ENCODE data around the gene NEURL3.

NEURL3 gene

DNA sequence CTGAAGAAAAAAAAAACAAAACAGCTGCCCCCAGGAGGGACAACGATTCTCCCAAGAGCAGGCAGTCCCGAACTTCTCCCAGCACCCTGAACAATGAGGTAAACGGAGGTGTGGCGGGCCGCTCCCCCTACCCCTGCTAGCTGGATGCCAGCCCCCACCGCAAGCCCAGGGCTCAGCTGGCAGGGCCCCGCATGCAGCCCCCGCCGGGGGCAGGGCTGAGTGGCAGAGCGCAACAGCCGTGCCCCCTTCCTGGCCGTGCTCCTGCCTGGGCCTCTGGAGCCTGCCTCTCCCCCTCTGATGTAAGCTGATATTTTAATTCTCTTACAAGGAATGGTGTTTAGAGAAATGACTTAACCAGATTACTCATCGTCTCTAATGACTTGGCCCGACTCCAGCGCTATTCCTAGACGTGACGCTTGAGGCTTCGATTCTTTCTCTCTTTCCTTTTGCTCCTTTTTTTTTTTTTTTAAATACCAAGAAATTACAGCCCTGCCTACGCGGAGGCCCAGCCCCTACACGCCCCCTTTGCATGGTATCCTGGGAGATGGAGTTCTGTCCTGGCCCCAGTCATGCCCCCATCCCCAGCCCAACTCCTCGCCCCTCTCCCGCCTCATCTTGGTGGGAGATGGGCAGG lies 26.8 kb upstream of the NEURL3 start:
- DNase-seq: peak; percentile 97 to 99 (median 99)
- Histone ChIP-seq H3K9me3 (ENCODE audit: control extremely low read depth in 1 of 5, control insufficient read depth in 4 of 5, insufficient read depth in 2 of 5, low read depth in 1 of 5, low read length in 4 of 5) (no peaks in the 10 kb centered on the region), H3K4me3 (ENCODE audit: control insufficient read depth in 1 of 7, extremely low read depth in 1 of 7, insufficient read depth in 4 of 7, low read depth in 2 of 7, low read length in 6 of 7) (peak overlapping the region in 5 of 7 experiments; percentile 35 to 66 (median 54)), H3K27ac (ENCODE audit: insufficient read depth in 1 of 2, low read depth in 1 of 2, low read length in 2 of 2, poor library complexity in 1 of 2, severe bottlenecking in 2 of 2) (peak overlapping the region in 1 of 2 experiments; percentile 75), H3K36me3 (ENCODE audit: control insufficient read depth in 4 of 4, insufficient read depth in 4 of 4, low read length in 3 of 4) (no peaks in the 10 kb centered on the region), H3K4me1 (ENCODE audit: control extremely low read depth in 1 of 4, control insufficient read depth in 4 of 4, insufficient read depth in 4 of 4, low read length in 3 of 4) (peaks cover 19 to 91% (median 85%) of the 10 kb centered on the region in 4 experiments), H3K27me3 (replicated peaks in 2 of 5; ENCODE audit: control insufficient read depth in 4 of 5, insufficient read depth in 5 of 5, low read length in 4 of 5) (no peaks in the 10 kb centered on the region)
- WGBS (ENCODE audit: insufficient coverage): 2% methylated on average over 17 of the region's 23 CpGs
- ChIA-PET CTCF (interaction anchor here (0.8 to 20.2 kb wide), 2 partner anchors 16 to 17 kb away, joined by 4 to 429 read pairs; partner anchors contain the start of gene ARID5A), POLR2A (interaction anchor here (0.6 to 1.3 kb wide), 5 partner anchors 10 to 1924 kb away, joined by 3 to 6 read pairs (median 4); no protein-coding TSS in a partner anchor)

DNA sequence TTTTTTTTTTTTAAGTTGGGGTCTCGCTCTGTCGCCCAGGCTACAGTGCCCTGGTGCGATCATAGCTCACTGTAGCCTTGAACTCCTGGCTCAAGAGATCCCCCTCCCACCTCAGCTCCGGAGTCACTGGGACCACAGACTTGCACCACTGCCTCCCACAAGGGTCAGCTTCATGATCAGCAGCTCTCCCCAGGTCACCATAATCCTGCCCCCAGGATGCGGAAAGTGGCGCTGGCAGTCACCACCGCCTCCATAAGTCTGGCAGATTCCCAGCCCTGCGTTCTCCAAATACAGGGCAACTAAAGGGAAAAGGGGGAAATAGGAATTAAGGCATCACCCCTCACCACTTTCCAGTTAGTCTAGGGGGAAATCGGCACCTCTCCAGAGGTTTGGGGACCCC lies 26.2 kb upstream of the NEURL3 start:
- peak overlapping the region in 1 of 2 experiments; percentile 75 for H3K27ac ChIP-seq (ENCODE audit: insufficient read depth in 1 of 2, low read depth in 1 of 2, low read length in 2 of 2, poor library complexity in 1 of 2, severe bottlenecking in 2 of 2)
- DNase-seq: no peak
- no peaks in the 10 kb centered on the region for H3K36me3 ChIP-seq (ENCODE audit: control insufficient read depth in 4 of 4, insufficient read depth in 4 of 4, low read length in 3 of 4)
- ChIA-PET CTCF (interaction anchor here (0.8 to 20.2 kb wide), 6 partner anchors 10 to 30 kb away, joined by 3 to 429 read pairs (median 4); partner anchors contain the start of gene ARID5A), POLR2A (interaction anchor here (0.7 to 1.3 kb wide), 3 partner anchors 11 to 1924 kb away, joined by 3 to 6 read pairs (median 4); no protein-coding TSS in a partner anchor)
- no peaks in the 10 kb centered on the region for H3K27me3 ChIP-seq (replicated peaks in 2 of 5; ENCODE audit: control insufficient read depth in 4 of 5, insufficient read depth in 5 of 5, low read length in 4 of 5)
- WGBS (ENCODE audit: insufficient coverage): 83% methylated on average over 6 of the region's 9 CpGs
- no peaks in the 10 kb centered on the region for H3K9me3 ChIP-seq (ENCODE audit: control extremely low read depth in 1 of 5, control insufficient read depth in 4 of 5, insufficient read depth in 2 of 5, low read depth in 1 of 5, low read length in 4 of 5)
- peak overlapping the region in 4 of 7 experiments; percentile 11 to 66 (median 48) for H3K4me3 ChIP-seq (ENCODE audit: control insufficient read depth in 1 of 7, extremely low read depth in 1 of 7, insufficient read depth in 4 of 7, low read depth in 2 of 7, low read length in 6 of 7)
- H3K4me1 ChIP-seq (ENCODE audit: control extremely low read depth in 1 of 4, control insufficient read depth in 4 of 4, insufficient read depth in 4 of 4, low read length in 3 of 4): peaks cover 19 to 97% (median 90%) of the 10 kb centered on the region in 4 experiments

DNA sequence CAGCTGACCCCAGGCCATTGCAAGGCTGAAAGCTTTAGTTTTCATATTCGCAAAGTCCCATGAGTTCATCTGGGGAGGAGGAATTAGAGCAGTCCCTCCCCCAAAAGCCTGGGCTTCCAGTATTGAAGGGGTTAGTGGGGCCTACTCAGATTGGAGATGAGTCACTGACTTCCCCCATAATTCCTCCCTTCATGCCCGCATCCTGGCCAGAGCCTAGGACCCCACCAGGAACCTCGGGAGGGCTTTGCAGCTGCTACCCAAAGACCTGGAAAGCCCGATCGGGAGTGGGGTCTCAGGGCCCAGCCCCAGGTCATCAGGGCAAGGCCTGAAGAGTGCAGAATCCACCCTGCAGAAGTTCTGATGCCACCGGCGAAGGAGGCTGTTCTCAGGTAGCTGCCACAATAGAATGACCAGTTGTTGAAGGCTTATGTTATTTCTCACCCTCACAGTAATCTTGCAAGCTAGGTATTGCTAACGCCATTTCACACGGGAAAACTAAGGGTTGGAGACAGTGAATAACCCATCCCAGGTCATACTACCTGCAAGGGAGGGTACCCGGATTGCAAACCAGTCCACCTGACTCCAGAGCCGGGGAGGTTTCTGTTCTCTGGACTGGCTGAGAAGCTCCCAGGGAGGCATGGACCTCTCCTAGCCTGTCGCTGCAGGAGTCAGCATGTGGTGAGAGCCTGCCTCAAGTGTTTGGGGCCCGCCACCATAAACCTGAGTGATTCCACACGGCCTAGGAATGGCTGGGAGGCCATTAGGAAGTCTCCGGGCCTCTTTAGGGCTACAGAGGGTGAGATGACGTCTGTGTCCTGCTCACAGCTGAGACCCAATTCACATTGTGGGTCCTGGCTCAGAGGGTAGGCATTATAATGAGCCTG lies 25.6 kb upstream of the NEURL3 start:
- peak in 2 of 3 donors; percentile 32 to 33 for DNase-seq
- Histone ChIP-seq H3K27ac (ENCODE audit: insufficient read depth in 1 of 2, low read depth in 1 of 2, low read length in 2 of 2, poor library complexity in 1 of 2, severe bottlenecking in 2 of 2) (no peak overlapping the region), H3K4me3 (ENCODE audit: control insufficient read depth in 1 of 7, extremely low read depth in 1 of 7, insufficient read depth in 4 of 7, low read depth in 2 of 7, low read length in 6 of 7) (peak overlapping the region in 1 of 7 experiments; percentile 11), H3K27me3 (replicated peaks in 2 of 5; ENCODE audit: control insufficient read depth in 4 of 5, insufficient read depth in 5 of 5, low read length in 4 of 5) (no peaks in the 10 kb centered on the region), H3K9me3 (ENCODE audit: control extremely low read depth in 1 of 5, control insufficient read depth in 4 of 5, insufficient read depth in 2 of 5, low read depth in 1 of 5, low read length in 4 of 5) (no peaks in the 10 kb centered on the region), H3K36me3 (ENCODE audit: control insufficient read depth in 4 of 4, insufficient read depth in 4 of 4, low read length in 3 of 4) (no peaks in the 10 kb centered on the region), H3K4me1 (ENCODE audit: control extremely low read depth in 1 of 4, control insufficient read depth in 4 of 4, insufficient read depth in 4 of 4, low read length in 3 of 4) (peaks cover 19 to 97% (median 87%) of the 10 kb centered on the region in 4 experiments)
- POLR2A ChIA-PET: interaction anchor here (1.3 to 4.6 kb wide), 2 partner anchors 8 to 24 kb away, joined by 3 to 88 read pairs; partner anchors contain the start of gene ARID5A
- CTCF ChIA-PET: interaction anchor here (0.9 to 20.2 kb wide), 6 partner anchors 9 to 233 kb away, joined by 3 to 429 read pairs (median 3); partner anchors contain the start of gene ARID5A
- WGBS (ENCODE audit: insufficient coverage): 87% methylated on average over 13 of the region's 16 CpGs

DNA sequence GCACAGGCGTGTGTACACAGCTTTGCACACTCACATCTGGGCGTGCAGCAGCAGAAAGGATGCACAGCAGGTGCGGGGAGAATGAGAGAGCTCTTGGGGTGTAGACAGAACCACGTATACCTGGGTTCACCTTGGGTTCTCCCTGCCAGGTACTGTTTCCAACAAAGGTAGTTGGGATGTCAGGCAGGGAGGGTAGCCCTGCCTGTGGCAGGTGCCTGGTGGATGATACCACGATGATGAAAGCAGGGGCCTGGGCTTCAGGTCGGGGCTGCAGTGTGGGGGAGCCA lies 24.9 kb upstream of the NEURL3 start:
- Histone ChIP-seq H3K27ac (ENCODE audit: insufficient read depth in 1 of 2, low read depth in 1 of 2, low read length in 2 of 2, poor library complexity in 1 of 2, severe bottlenecking in 2 of 2) (no peak overlapping the region), H3K9me3 (ENCODE audit: control extremely low read depth in 1 of 5, control insufficient read depth in 4 of 5, insufficient read depth in 2 of 5, low read depth in 1 of 5, low read length in 4 of 5) (no peaks in the 10 kb centered on the region), H3K27me3 (replicated peaks in 2 of 5; ENCODE audit: control insufficient read depth in 4 of 5, insufficient read depth in 5 of 5, low read length in 4 of 5) (no peaks in the 10 kb centered on the region), H3K36me3 (ENCODE audit: control insufficient read depth in 4 of 4, insufficient read depth in 4 of 4, low read length in 3 of 4) (no peaks in the 10 kb centered on the region), H3K4me1 (ENCODE audit: control extremely low read depth in 1 of 4, control insufficient read depth in 4 of 4, insufficient read depth in 4 of 4, low read length in 3 of 4) (peaks cover 19 to 92% (median 86%) of the 10 kb centered on the region in 4 experiments), H3K4me3 (ENCODE audit: control insufficient read depth in 1 of 7, extremely low read depth in 1 of 7, insufficient read depth in 4 of 7, low read depth in 2 of 7, low read length in 6 of 7) (no peak overlapping the region)
- ChIA-PET POLR2A (interaction anchor here (4.6 kb wide), 1 partner anchor 9 kb away, joined by 88 read pairs; the partner anchor contains the start of gene ARID5A), CTCF (interaction anchor here (1.0 to 20.2 kb wide), 4 partner anchors 18 to 233 kb away, joined by 3 to 429 read pairs (median 4); partner anchors contain the start of gene ARID5A)
- no peak for DNase-seq
- WGBS (ENCODE audit: insufficient coverage): 92% methylated on average over 5 of the region's 6 CpGs

DNA sequence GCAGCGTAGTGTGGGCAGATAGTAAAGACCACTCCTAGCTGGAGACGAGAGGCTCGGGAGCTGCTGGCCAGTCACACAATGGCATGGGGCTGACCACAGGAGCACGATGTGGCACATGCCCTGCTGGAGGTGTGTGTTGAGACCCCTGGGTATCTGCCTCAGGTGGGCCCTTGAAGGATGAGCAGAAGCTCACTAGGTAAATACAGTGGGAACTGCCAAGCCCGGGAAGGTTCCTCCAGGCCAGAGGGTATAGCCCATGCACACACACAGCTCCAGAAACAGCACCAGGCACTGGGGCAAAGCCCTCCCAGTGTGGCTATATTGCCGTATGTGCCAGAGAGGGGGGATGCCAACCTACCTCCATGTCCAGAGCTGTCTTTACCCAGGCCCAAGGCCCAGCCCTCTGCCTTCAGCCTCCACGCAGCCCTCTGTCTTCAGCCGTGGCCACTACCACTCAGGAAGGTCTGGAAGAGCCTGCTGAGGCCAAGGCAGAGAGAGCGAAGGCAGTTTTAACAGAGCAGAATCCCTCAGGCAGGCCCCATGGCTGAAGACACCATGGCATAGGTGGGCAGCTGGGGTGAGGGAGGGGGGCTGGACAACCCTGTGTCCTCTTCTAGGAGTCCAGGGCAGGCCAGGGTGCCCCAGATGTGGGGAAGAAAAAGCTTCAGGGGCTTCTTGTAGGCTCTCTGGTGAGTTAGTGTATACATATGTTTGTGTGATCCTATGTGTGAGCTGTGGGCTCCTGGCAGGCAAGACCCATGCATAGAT lies 24.4 kb upstream of the NEURL3 start:
- Histone ChIP-seq H3K27me3 (replicated peaks in 2 of 5; ENCODE audit: control insufficient read depth in 4 of 5, insufficient read depth in 5 of 5, low read length in 4 of 5) (no peaks in the 10 kb centered on the region), H3K4me1 (ENCODE audit: control extremely low read depth in 1 of 4, control insufficient read depth in 4 of 4, insufficient read depth in 4 of 4, low read length in 3 of 4) (peaks cover 18 to 87% (median 82%) of the 10 kb centered on the region in 4 experiments), H3K4me3 (ENCODE audit: control insufficient read depth in 1 of 7, extremely low read depth in 1 of 7, insufficient read depth in 4 of 7, low read depth in 2 of 7, low read length in 6 of 7) (no peak overlapping the region), H3K27ac (ENCODE audit: insufficient read depth in 1 of 2, low read depth in 1 of 2, low read length in 2 of 2, poor library complexity in 1 of 2, severe bottlenecking in 2 of 2) (no peak overlapping the region), H3K9me3 (ENCODE audit: control extremely low read depth in 1 of 5, control insufficient read depth in 4 of 5, insufficient read depth in 2 of 5, low read depth in 1 of 5, low read length in 4 of 5) (no peaks in the 10 kb centered on the region), H3K36me3 (ENCODE audit: control insufficient read depth in 4 of 4, insufficient read depth in 4 of 4, low read length in 3 of 4) (no peaks in the 10 kb centered on the region)
- 97% methylated on average over 7 of the region's 9 CpGs for WGBS (ENCODE audit: insufficient coverage)
- ChIA-PET POLR2A (interaction anchor here (0.6 to 4.6 kb wide), 3 partner anchors 9 to 88 kb away, joined by 3 to 88 read pairs (median 4); partner anchors contain the start of gene ARID5A), CTCF (interaction anchor here (1.1 to 20.2 kb wide), 6 partner anchors 11 to 271 kb away, joined by 3 to 429 read pairs (median 3); partner anchors contain the start of gene ARID5A)
- DNase-seq: no peak

DNA sequence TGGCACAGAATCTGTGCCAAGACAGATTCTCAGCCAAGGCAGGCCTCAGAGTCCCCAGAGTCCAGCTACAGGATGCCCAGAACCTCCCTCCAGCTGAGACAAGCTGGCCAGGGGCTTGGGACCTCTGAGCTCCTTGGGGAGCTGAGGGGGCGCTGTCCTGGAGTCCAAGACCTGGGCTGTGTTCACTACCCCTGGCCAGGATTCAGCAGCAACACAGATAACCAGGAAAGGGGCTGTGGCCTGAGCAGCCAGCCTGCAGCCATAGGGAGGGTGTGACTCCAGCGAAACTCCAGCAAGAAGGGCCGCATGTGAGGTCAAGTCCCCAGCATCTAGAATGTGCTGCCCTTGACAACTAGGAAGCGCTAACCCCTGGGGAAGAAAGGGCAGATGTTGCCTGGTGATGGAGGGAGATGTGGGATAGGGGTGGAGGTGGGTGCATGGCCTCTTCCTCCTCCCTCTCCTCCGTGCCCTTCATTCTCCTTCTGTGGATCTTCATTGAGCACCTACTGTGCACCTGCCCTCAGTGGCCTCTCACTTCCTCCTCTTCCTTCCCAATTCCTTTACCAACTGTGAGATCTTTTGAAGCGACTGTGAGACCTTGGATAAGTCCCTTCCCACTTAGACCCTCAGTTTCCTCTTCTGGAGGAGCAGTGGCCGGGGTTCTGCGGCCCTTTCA lies 23.7 kb upstream of the NEURL3 start:
- Histone ChIP-seq H3K4me3 (ENCODE audit: control insufficient read depth in 1 of 7, extremely low read depth in 1 of 7, insufficient read depth in 4 of 7, low read depth in 2 of 7, low read length in 6 of 7) (peak overlapping the region in 4 of 7 experiments; percentile 2 to 79 (median 38)), H3K27ac (ENCODE audit: insufficient read depth in 1 of 2, low read depth in 1 of 2, low read length in 2 of 2, poor library complexity in 1 of 2, severe bottlenecking in 2 of 2) (peak overlapping the region; percentile 12 to 71), H3K27me3 (replicated peaks in 2 of 5; ENCODE audit: control insufficient read depth in 4 of 5, insufficient read depth in 5 of 5, low read length in 4 of 5) (no peaks in the 10 kb centered on the region), H3K9me3 (ENCODE audit: control extremely low read depth in 1 of 5, control insufficient read depth in 4 of 5, insufficient read depth in 2 of 5, low read depth in 1 of 5, low read length in 4 of 5) (no peaks in the 10 kb centered on the region), H3K4me1 (ENCODE audit: control extremely low read depth in 1 of 4, control insufficient read depth in 4 of 4, insufficient read depth in 4 of 4, low read length in 3 of 4) (peaks cover 11 to 80% (median 76%) of the 10 kb centered on the region in 4 experiments), H3K36me3 (ENCODE audit: control insufficient read depth in 4 of 4, insufficient read depth in 4 of 4, low read length in 3 of 4) (no peaks in the 10 kb centered on the region)
- DNase-seq: no peak
- ChIA-PET POLR2A (interaction anchor here (0.6 to 4.6 kb wide), 5 partner anchors 10 to 88 kb away, joined by 3 to 88 read pairs (median 9); partner anchors contain the start of gene ARID5A), CTCF (interaction anchor here (0.7 to 20.2 kb wide), 13 partner anchors 11 to 272 kb away, joined by 3 to 429 read pairs (median 3); partner anchors contain the start of genes ARID5A and CNNM4)
- 75% methylated on average over 6 of the region's 8 CpGs for WGBS (ENCODE audit: insufficient coverage)
